SK-N-SH treated with all-trans-retinoic acid at 6 μM for 48 hours (cell line): ENCODE data around the gene PSPN.
"Not testable (repeated sequence)": the region's sequence is repeated elsewhere in the genome, so short reads cannot be mapped to it uniquely, and the experiment has no call there.

Experiments
- ATAC-seq: fragments of 200-7000 bp; cut with Tn5 transposase; 3 replicates; pipeline ENCODE4 v1.9.1; 2020; ENCODE audit warnings: mild to moderate bottlenecking, moderate library complexity
- ARNTL ChIP-seq: fragments of 450-650 bp; formaldehyde crosslinking; IDR thresholded peaks from 2 replicates; pipeline ENCODE4 v1.5.0; 2020; ENCODE audit warnings: low read depth, mild to moderate bottlenecking, moderate library complexity, borderline replicate concordance
- BACH2 ChIP-seq: fragments of 250-450 bp; sonication (Bioruptor Pico); IDR thresholded peaks from 2 replicates; pipeline ENCODE4 v1.9.0; 2021; ENCODE audit warnings: mild to moderate bottlenecking, borderline replicate concordance
- CREB5 ChIP-seq: fragments of 250-450 bp; sonication (Bioruptor Pico); IDR thresholded peaks from 2 replicates; pipeline ENCODE4 v1.5.1; 2020; ENCODE audit warnings: low read depth, mild to moderate bottlenecking, moderate library complexity
- CSDC2 ChIP-seq: fragments of 250-450 bp; sonication (Bioruptor Pico); IDR thresholded peaks from 2 replicates; pipeline ENCODE4 v1.5.0; 2020; ENCODE audit warnings: mild to moderate bottlenecking, moderate library complexity
- ESRRG ChIP-seq: fragments of 250-450 bp; sonication (Bioruptor Pico); IDR thresholded peaks from 2 replicates; pipeline ENCODE4 v1.6.1; 2021; ENCODE audit warnings: mild to moderate bottlenecking
- GLIS3 ChIP-seq: fragments of 250-450 bp; sonication (Bioruptor Pico); IDR thresholded peaks from 2 replicates; pipeline ENCODE4 v1.5.0; 2020; ENCODE audit warnings: mild to moderate bottlenecking, moderate library complexity
- ISL1 ChIP-seq: fragments of 250-450 bp; sonication (Bioruptor Pico); IDR thresholded peaks from 2 replicates; pipeline ENCODE4 v2.1.2; 2022; ENCODE audit warnings: mild to moderate bottlenecking, moderate library complexity
- OSR1 ChIP-seq: fragments of 250-450 bp; sonication (Bioruptor Pico); IDR thresholded peaks from 2 replicates; pipeline ENCODE4 v1.8.0; 2022; ENCODE audit warnings: moderate library complexity, mild to moderate bottlenecking, inconsistent platforms
- PATZ1 ChIP-seq: fragments of 250-450 bp; sonication (Bioruptor Pico); IDR thresholded peaks from 2 replicates; pipeline ENCODE4 v1.8.0; 2020; ENCODE audit warnings: mild to moderate bottlenecking, moderate library complexity, borderline replicate concordance
- POU6F1 ChIP-seq: fragments of 250-450 bp; sonication (Bioruptor Pico); IDR thresholded peaks from 2 replicates; pipeline ENCODE4 v1.8.0; 2021; ENCODE audit warnings: low read depth, mild to moderate bottlenecking, moderate library complexity, borderline replicate concordance
- PPARA ChIP-seq: fragments of 250-450 bp; sonication (Bioruptor Pico); IDR thresholded peaks from 2 replicates; pipeline ENCODE4 v1.5.0; 2020; ENCODE audit warnings: mild to moderate bottlenecking, borderline replicate concordance
- RARB ChIP-seq: fragments of 250-450 bp; sonication (Bioruptor Pico); IDR thresholded peaks from 2 replicates; pipeline ENCODE4 v1.8.0; 2021; ENCODE audit warnings: mild to moderate bottlenecking, moderate library complexity
- TCF4 ChIP-seq: fragments of 250-450 bp; sonication (Bioruptor Pico); IDR thresholded peaks from 2 replicates; pipeline ENCODE4 v1.8.0; 2021; ENCODE audit warnings: mild to moderate bottlenecking, moderate library complexity, borderline replicate concordance
- ZC3H10 ChIP-seq: fragments of 250-450 bp; sonication (Bioruptor Pico); IDR thresholded peaks from 2 replicates; pipeline ENCODE4 v1.5.1; 2021; ENCODE audit warnings: mild to moderate bottlenecking, moderate library complexity
- ZFP3 ChIP-seq: fragments of 250-450 bp; sonication (Bioruptor Pico); IDR thresholded peaks from 2 replicates; pipeline ENCODE4 v1.5.0; 2020; ENCODE audit warnings: mild to moderate bottlenecking, moderate library complexity
- ZFP30 ChIP-seq: fragments of 450-650 bp; formaldehyde crosslinking; IDR thresholded peaks from 2 replicates; pipeline ENCODE4 v1.5.0; 2022; ENCODE audit warnings: mild to moderate bottlenecking, moderate library complexity
- ZNF565 ChIP-seq: fragments of 450-650 bp; formaldehyde crosslinking; conservative IDR thresholded peaks from 2 replicates; pipeline ENCODE4 v1.5.0; 2020; ENCODE audit warnings: low read depth, mild to moderate bottlenecking, moderate library complexity
- ZNF8 ChIP-seq: fragments of 450-650 bp; formaldehyde crosslinking; IDR thresholded peaks from 2 replicates; pipeline ENCODE4 v1.5.0; 2020; ENCODE audit warnings: mild to moderate bottlenecking, moderate library complexity
- TF ChIP-seq, protein P1 (sequence below): fragments of 250-450 bp; sonication (Bioruptor Pico); IDR thresholded peaks from 2 replicates; pipeline ENCODE4 v1.5.1; 2021; ENCODE audit warnings: mild to moderate bottlenecking, moderate library complexity

PSPN gene

DNA sequence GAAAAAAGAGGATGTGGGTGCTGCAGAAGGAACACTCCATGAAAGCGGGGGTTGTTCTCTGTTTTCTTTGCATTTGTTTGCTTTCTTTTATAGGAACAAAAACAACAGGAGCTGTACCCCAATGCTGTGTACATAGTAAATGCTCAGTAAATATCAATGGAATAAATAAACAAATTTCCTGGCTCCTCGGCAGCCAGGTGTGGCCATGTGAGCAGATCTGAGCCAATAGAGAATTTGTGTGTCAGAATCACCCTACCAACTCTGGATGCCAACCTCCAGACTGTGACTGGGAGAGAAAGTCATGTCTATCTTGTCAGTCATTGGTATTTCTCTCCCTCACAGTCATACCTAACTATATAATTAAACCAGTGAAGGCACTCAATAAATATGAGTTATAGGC lies 25.0 kb downstream of the PSPN start:
- TF ChIP-seq, protein P1, sequence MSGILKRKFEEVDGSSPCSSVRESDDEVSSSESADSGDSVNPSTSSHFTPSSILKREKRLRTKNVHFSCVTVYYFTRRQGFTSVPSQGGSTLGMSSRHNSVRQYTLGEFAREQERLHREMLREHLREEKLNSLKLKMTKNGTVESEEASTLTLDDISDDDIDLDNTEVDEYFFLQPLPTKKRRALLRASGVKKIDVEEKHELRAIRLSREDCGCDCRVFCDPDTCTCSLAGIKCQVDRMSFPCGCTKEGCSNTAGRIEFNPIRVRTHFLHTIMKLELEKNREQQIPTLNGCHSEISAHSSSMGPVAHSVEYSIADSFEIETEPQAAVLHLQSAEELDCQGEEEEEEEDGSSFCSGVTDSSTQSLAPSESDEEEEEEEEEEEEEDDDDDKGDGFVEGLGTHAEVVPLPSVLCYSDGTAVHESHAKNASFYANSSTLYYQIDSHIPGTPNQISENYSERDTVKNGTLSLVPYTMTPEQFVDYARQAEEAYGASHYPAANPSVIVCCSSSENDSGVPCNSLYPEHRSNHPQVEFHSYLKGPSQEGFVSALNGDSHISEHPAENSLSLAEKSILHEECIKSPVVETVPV (CRISPR knock-in tag), result no peak
- no peak for TF ChIP-seq OSR1 (CRISPR knock-in tag)
- TF ChIP-seq, all 23 proteins: peak for 0
- no peak for ATAC-seq

- not testable (repeated sequence) for ATAC-seq
Measured at GRCh38 chr19:6349271-6349670, 26.5 kb downstream of the PSPN start.

DNA sequence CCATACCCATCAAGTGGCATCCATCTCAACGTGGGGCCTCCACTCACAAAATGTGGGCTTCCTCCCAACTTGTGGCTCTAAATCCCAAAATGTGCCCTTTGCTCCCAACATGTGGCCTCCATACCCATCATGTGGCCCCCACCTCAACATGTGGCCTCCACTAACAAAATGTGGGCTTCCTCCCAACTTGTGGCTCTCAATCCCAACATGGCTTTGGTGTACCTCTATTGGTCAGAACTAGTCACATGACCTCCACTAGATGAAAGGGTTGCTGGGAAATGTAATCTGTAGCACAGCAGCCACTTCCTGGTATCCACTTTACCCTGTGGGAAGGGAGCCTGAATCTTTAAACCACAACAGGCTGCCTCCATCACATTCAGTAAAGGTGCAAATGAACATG lies 32.3 kb downstream of the PSPN start:
- TF ChIP-seq GLIS3, result no peak
- TF ChIP-seq PPARA, result no peak
- no peak for TF ChIP-seq TCF4
- TF ChIP-seq PATZ1, result no peak
- no peak for TF ChIP-seq BACH2 (CRISPR knock-in tag)
- TF ChIP-seq, protein P1 (CRISPR knock-in tag), result no peak
- TF ChIP-seq POU6F1 (CRISPR knock-in tag), result no peak
- no peak for TF ChIP-seq OSR1 (CRISPR knock-in tag)
- no peak for TF ChIP-seq ISL1 (CRISPR knock-in tag)
- no peak for TF ChIP-seq CREB5 (CRISPR knock-in tag)
- ATAC-seq, result no peak

- no peak; the same call in 1 of the 3 replicates for ATAC-seq
- TF ChIP-seq ZC3H10 (no peak), BACH2 (CRISPR knock-in tag) (no peak), CREB5 (CRISPR knock-in tag) (no peak), ZNF565 (CRISPR knock-in tag) (no peak), CSDC2 (CRISPR knock-in tag) (no peak), TCF4 (no peak), ZFP3 (CRISPR knock-in tag) (no peak), ESRRG (CRISPR knock-in tag) (no peak), ARNTL (CRISPR knock-in tag) (no peak), GLIS3 (no peak), ZNF8 (CRISPR knock-in tag) (no peak), POU6F1 (CRISPR knock-in tag) (no peak), RARB (no peak), ZFP30 (CRISPR knock-in tag) (no peak), ISL1 (CRISPR knock-in tag) (no peak)
- TF ChIP-seq, protein P1 (CRISPR knock-in tag), result no peak
Measured at GRCh38 chr19:6340493-6341201, 35.1 kb downstream of the PSPN start.
